Activated T-helper 1 cell treated with Interleukin-2 at 50 U/mL for 16 hours (primary cell): Measurements from ENCODE around the gene LZIC.

Source experiments
- DNase-seq: peaks from one replicate; pipeline ENCODE4 v3.0.0-alpha.2; 2020; ENCODE audit warnings: low read depth

The LZIC gene

DNA sequence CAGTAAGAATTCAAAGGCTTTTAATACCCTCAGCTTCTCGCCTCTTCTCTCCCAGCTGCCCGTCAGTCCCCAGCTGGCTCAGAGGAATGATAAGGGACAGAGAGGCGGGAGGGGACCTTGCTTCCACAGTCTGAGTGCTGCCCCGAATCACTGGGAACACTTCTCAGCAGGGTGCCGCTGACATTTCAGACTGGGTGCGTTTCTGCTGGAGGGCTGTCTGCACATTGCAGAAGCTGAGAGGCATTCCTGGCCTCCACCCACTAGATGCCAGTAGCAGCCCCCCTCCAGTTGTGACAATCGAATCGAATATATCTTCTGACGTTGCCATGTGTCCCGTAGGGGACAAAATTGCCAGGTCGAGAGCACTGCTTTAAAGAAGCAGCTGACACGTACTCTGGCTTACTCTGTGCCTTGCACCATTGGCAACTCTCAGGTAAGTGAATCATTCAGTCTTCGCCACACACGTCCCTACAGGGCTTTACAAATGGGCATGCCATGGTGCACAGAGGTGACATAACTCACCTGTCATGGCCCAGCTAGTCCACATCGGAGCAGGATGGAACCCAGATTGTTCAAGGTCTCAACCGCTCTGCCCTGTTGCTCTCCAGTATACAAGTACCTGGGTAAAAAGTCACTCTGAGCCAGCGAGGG lies 57.0 kb downstream of the LZIC start:
- no peak for DNase-seq

DNA sequence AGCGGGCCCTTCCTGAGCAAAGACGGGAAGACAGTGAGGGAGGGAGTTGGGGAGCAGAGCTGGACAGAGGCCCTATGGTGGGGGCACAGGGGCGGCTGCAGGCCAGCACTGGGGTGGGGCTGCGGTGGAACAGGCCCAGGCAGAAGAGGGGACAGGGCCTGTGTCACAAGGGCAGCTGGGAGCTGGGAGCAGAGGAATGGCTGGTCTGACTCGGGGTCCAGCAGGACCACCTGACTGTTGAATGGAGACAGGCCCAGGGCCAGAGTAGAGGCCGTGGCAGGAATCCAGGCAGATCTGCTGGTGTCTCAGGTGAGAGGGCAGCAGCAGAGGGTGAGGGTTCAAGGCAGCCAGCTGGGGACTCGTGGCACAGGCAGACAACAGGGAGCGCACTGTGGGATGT lies 58.4 kb downstream of the LZIC start:
- no peak for DNase-seq

DNA sequence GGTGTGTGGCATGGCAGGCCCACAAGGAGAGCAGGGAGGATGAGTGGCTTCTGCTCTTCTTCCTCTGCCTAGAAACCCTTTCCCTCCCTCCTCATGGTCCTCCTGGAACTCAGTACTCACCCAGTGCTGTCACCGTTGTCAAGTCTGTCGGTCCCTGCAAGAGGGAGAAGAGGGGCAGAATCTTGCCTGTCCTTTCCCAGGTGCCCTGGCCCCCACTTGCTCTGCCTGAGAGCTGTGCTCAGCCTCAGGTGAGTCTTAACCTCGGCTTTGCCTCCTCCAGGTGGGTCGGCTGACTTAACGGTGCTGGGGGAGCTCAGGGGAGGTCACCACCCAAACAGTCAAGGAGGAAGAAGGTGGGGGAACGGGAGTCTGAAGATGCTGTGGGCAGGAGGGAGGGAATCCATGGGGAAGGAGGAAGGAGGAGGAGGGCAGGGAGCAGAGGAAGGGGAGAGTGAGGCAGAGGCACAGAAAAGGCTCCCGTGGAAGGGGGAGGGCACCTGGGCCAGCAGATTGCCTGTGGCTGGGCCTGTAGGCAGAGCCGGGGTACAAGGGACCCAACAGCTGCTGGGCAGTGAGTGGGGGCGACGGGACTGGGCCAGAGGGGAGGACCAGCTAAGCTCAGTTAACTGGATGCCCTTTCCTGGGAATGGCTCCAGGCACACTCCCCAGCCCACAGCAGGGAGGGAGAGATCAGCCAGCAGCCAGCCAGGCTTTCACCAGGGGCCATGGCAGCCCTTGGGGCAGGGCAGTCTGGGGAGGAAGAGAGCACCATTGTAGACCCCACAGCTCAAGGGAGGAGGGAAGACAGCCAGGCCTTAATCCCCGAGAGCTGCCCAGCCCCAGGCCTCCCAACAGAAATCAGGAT lies 59.4 kb downstream of the LZIC start:
- DNase-seq, result no peak

DNA sequence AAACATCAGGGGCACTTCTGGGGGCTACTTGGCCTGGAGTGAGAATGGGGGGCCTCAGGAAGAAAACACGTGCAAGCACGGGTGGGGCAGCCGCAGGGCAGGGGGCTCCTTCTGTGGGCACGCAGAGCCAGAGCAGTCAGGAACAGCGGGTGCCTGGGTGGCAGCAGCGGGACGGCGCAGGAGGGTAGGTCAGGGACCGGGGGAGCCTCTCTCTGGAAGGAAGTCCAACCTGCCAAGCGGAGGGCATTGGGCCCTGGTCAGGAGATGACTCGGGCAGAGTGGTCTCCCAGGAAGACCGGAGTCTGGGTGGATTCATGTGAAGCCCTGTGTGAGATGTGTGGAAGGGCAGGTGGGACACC lies 60.3 kb downstream of the LZIC start:
- DNase-seq, result no peak

DNA sequence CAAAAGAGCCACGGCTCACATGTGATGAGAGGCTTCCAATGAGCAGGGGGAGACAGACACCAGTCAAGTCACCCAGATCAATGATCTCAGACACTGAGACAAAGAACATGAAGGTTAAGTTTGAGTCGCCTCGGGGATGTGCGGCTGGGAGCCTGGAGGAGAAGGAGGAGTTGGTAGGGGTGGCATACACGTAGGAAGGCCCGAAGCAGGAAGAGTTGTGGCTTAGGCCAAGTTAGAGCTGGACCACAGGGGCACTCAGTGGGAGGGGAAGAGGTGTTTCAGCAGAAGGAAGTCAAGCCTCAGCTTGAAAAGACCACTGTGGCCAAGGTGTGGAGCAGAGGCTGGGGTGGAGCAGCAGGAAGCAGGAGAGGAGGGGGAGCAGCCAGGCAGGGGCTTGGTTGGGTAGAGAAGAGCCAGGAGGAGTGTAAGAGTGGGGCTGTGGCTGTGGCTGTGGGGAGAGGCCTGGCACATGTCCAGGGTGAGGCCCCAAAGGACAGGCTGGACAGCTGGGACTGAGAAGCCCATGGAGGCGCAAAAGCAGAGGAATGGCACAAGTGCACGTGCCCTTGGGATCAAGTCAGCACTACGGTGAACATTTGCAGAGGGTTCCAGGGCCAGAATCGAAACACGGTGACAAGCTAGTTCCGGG lies 60.8 kb downstream of the LZIC start:
- DNase-seq, result no peak

DNA sequence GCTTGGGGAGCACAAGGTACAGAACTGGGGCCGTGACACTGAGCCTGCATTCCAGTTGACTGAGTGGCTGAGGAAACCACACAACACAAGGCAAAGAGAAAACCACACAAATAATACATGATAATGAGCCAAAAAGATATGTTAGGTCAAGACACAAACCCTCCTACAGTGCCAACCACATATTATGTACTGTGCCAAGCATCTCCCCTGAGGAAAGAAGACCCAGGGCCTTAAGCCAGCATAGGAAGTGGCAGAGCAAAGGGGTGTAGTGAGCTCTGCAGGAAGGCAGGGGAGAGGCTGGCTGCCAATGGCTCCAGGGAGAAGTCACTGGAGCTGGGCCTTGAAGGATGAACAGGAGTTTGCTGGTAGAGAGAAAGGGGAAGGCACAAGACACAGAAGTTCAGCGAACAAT lies 61.3 kb downstream of the LZIC start:
- DNase-seq, result no peak
